Measurements from ENCODE around the gene ZSCAN10. TPM values are rescaled to one million over a fixed set of nuclear protein-coding genes. Genes with fewer than 3 reads are reported as not detected.

ZSCAN10 gene
- total and polyA plus RNA-seq, 2 of the 13 experiments (the other 11 are each of a cell fraction or from before 2014, with no cell fraction given): not detected

GRCh38 chr16:3143598-3144320 lies 44.7 kb upstream of the ZSCAN10 start (continued):
- TF ChIP-seq MAFF (IDR thresholded peaks at IDR 0.05; ENCODE audit: low read depth, low read length) (no peak), ZNF746 (CRISPR knock-in tag; IDR thresholded peaks at IDR 0.05) (no peak), BCL6 (CRISPR knock-in tag; IDR thresholded peaks at IDR 0.05) (no peak), PHF20 (CRISPR knock-in tag; IDR thresholded peaks at IDR 0.05) (peak; percentile 56; the same call in 1 of the 2 replicates), PAXIP1 (CRISPR knock-in tag; conservative IDR thresholded peaks at IDR 0.05) (peak; percentile 64), FOXP1 (IDR thresholded peaks at IDR 0.05) (no peak), FOXP1 (CRISPR knock-in tag; IDR thresholded peaks at IDR 0.05) (no peak), SYNCRIP (IDR thresholded peaks at IDR 0.05; ENCODE audit: insufficient read depth, low read depth, low read length) (no peak), BHLHE40 (IDR thresholded peaks at IDR 0.05; ENCODE audit: low read length) (no peak), XRCC5 (optimal IDR thresholded peaks at IDR 0.05; ENCODE audit: low read length) (no peak), TRIM22 (IDR thresholded peaks at IDR 0.05) (no peak), RERE (CRISPR knock-in tag; IDR thresholded peaks at IDR 0.05; ENCODE audit: low read depth) (no peak), ZNF503 (CRISPR knock-in tag; IDR thresholded peaks at IDR 0.05) (no peak), ZNF496 (CRISPR knock-in tag; IDR thresholded peaks at IDR 0.05; ENCODE audit: insufficient replicate concordance) (no peak), ZNF576 (CRISPR knock-in tag; IDR thresholded peaks at IDR 0.05) (no peak), FOXO1 (CRISPR knock-in tag; IDR thresholded peaks at IDR 0.05) (no peak), MTF1 (CRISPR knock-in tag; IDR thresholded peaks at IDR 0.05) (no peak)
